BLaER1 treated with 17β-estradiol and CSF1 and Interleukin-3, amounts not matched to agents 10 nM and 100 nM (cell line): ENCODE data around the gene DGUOK.

Source experiments
- H3K27ac ChIP-seq, 11 experiments: shearing (Covaris generic); formaldehyde crosslinking; 2 replicates each; pipeline ENCODE4 v1.8.1; 2022
- H3K27me3 ChIP-seq, 11 experiments: shearing (Covaris generic); formaldehyde crosslinking; 2 replicates each; pipeline ENCODE4 v1.8.1; 2022
- H3K36me3 ChIP-seq, 11 experiments: shearing (Covaris generic); formaldehyde crosslinking; 2 replicates each; pipeline ENCODE4 v1.8.1; 2022
- H3K4me1 ChIP-seq, 10 experiments: shearing (Covaris generic); formaldehyde crosslinking; 2 replicates each; pipeline ENCODE4 v1.8.1; 2022
- H3K4me2 ChIP-seq, 11 experiments: shearing (Covaris generic); formaldehyde crosslinking; 2 replicates each; pipeline ENCODE4 v1.8.1; 2022
- H3K4me3 ChIP-seq, 10 experiments: shearing (Covaris generic); formaldehyde crosslinking; 2 replicates each; pipeline ENCODE4 v1.8.1; 2022
- H3K9ac ChIP-seq, 11 experiments: shearing (Covaris generic); formaldehyde crosslinking; 2 replicates each; pipeline ENCODE4 v1.8.1; 2022
- H3K9me3 ChIP-seq, 11 experiments: shearing (Covaris generic); formaldehyde crosslinking; replicated peaks in 1 of 11; 2 replicates each; pipeline ENCODE4 v1.8.1; 2022
- H4K20me1 ChIP-seq, 11 experiments: shearing (Covaris generic); formaldehyde crosslinking; 2 replicates each; pipeline ENCODE4 v1.8.1; 2022
- Cebpa-rat ChIP-seq, 11 experiments: shearing (Covaris generic); IDR thresholded peaks; 2 replicates each; pipeline ENCODE4 v1.8.1; 2022

Gene DGUOK

DNA sequence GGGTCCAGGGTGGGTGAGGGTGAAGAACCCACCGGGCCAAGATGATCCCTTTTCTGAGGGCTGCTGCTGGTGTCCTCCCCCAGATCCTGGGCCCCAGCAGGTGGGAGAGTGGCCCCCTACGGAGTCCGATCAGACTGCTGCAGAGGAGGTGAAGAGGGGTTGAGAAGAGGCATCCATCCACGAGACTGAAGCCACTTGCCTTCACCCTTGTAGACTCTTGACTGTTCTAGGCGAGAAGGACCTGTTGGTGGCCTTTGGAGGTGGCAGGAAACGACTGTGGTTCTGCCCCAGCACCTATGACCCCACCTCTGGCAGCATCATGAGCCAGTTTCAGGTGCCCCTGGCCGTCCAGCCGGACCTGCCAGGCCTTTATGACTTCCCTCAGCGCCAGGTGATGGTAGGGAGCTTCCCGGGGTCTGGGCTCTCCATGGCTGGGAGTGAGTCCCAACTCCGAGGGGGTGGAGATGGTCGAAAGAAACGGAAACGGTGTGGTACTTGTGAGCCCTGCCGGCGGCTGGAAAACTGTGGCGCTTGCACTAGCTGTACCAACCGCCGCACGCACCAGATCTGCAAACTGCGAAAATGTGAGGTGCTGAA is 59.5 kb downstream of the DGUOK start:
- Histone ChIP-seq H3K27me3 (no peaks in the 10 kb centered on the region), H3K4me1 (peaks cover 66 to 85% (median 80%) of the 10 kb centered on the region in 10 experiments), H3K9me3 (no peaks in the 10 kb centered on the region), H3K9ac (peak overlapping the region; percentile 92 to 99 (median 97)), H4K20me1 (peaks cover 50 to 61% (median 53%) of the 10 kb centered on the region in 11 experiments), H3K4me3 (peak overlapping the region; percentile 71 to 83 (median 76)), H3K36me3 (peaks cover 48 to 54% (median 52%) of the 10 kb centered on the region in 11 experiments), H3K27ac (peak overlapping the region; percentile 93 to 99 (median 98); a peak in 21 of 22 replicates), H3K4me2 (peak overlapping the region; percentile 90 to 100 (median 98))
- TF ChIP-seq Cebpa-rat (IDR thresholded peaks at IDR 0.05): no peak

DNA sequence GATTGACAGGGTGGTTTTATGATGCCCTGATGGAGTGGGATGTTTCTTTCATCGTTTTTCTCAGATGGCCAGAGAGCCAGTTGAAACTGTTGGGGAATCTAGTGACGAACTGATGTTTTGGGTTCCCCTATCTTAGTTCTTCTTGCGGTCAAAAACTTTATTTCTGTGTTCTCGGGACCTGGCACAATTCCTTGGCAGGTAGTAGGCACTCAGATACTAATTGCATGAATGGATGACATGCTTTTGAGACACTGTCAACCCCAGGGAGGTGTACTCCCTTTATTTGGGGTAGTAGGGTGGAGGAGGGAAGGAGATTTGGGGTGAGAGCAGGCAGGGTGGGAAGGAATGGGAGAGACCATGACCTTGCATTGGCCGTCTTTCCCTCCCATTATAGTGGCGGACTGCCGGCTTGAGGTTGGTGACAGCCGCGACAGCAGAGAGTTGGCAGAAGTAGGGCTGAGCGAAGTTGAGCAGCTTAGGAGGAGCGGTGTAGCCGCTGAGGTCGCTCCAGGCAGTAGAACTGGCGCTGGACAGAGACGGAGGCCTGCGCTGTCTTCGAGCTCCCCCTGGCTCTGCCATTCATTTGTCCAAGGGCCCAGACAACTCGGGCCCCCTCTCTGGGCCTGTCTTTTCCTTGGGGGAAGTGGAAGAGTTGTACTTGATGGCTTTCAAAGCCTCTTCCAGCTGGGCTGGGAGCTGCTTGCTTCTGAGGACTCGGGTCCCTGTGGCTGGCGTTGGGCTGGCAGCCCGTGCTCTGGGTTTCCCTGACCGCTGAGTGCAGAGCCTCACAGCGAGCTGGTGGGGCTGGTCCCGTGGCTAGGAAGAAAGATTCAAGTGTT is 60.6 kb downstream of the DGUOK start:
- Histone ChIP-seq H3K27me3 (no peaks in the 10 kb centered on the region), H4K20me1 (peaks cover 62 to 71% (median 64%) of the 10 kb centered on the region in 11 experiments), H3K4me2 (peak overlapping the region; percentile 90 to 100 (median 98)), H3K27ac (peak overlapping the region in 10 of 11 experiments; percentile 1 to 98 (median 16); a peak in 14 of 22 replicates), H3K4me1 (peaks cover 66 to 85% (median 80%) of the 10 kb centered on the region in 10 experiments), H3K36me3 (peaks cover 54 to 66% (median 63%) of the 10 kb centered on the region in 11 experiments), H3K9me3 (no peaks in the 10 kb centered on the region), H3K9ac (peak overlapping the region; percentile 92 to 99 (median 97)), H3K4me3 (peak overlapping the region; percentile 71 to 83 (median 76))
- no peak for TF ChIP-seq Cebpa-rat (IDR thresholded peaks at IDR 0.05)

DNA sequence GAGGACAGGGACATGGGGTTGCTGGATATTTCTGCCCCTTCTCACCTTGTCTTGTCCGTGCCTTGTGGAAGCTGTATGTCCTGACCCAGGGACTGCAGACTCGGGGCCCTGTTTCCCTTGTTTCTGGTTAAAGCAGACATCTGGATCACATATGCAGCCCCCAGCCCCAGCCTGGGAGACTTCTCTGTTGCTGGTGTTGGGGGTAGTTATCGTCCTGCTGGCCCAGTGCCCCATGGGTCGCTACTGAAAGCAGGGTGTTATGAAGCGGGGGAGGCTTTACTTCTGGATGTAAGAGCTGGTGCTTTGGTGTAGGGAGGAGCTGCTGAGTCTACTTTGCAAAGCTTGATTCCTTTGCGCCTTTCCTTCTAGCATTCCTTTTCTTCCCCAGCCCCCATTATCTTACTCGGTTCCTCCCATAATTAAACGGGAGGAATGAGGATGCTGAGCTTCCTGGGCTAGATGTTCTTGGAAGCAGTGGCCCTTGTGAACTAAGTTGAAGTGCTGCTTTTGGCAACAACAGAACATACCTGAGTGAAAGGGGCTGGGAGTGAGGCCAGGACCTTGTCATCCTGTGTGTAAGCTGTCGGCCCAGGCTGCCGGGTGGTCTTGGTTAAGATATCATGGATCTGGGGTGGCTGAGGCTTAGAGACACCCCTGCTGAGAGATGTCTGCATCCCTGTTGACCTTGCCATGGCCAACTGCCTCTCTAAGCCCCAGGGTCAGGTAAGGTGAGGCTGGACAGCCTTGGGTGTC is 61.4 kb downstream of the DGUOK start:
- TF ChIP-seq Cebpa-rat (IDR thresholded peaks at IDR 0.05): no peak
- Histone ChIP-seq H3K4me2 (peak overlapping the region; percentile 90 to 100 (median 98)), H3K9ac (peak overlapping the region; percentile 92 to 99 (median 97)), H3K27ac (peak overlapping the region in 10 of 11 experiments; percentile 1 to 98 (median 12); a peak in 10 of 22 replicates), H3K4me1 (peaks cover 66 to 85% (median 80%) of the 10 kb centered on the region in 10 experiments), H4K20me1 (peaks cover 70 to 77% (median 72%) of the 10 kb centered on the region in 11 experiments), H3K9me3 (no peaks in the 10 kb centered on the region), H3K4me3 (peak overlapping the region; percentile 71 to 83 (median 76)), H3K27me3 (no peaks in the 10 kb centered on the region), H3K36me3 (peaks cover 62 to 74% (median 71%) of the 10 kb centered on the region in 11 experiments)

- peaks cover 83 to 92% (median 88%) of the 10 kb centered on the region in 10 experiments for H3K4me1 ChIP-seq
- H3K9ac ChIP-seq: no peak overlapping the region
- no peaks in the 10 kb centered on the region for H3K27me3 ChIP-seq
- H3K9me3 ChIP-seq: no peaks in the 10 kb centered on the region
- peak overlapping the region; percentile 90 to 100 (median 98); a peak in 21 of 22 replicates for H3K4me2 ChIP-seq
- H4K20me1 ChIP-seq: peaks cover 88 to 95% (median 91%) of the 10 kb centered on the region in 11 experiments
- TF ChIP-seq Cebpa-rat (IDR thresholded peaks at IDR 0.05): no peak
- peak overlapping the region in 1 of 10 experiments; percentile 72; a peak in 1 of 20 replicates for H3K4me3 ChIP-seq
- H3K27ac ChIP-seq: no peak overlapping the region
- H3K36me3 ChIP-seq: peaks cover 66 to 92% (median 85%) of the 10 kb centered on the region in 11 experiments
These were observed 63.3 kb downstream of the DGUOK start for GRCh38 chr2:73989972-73990371.

DNA sequence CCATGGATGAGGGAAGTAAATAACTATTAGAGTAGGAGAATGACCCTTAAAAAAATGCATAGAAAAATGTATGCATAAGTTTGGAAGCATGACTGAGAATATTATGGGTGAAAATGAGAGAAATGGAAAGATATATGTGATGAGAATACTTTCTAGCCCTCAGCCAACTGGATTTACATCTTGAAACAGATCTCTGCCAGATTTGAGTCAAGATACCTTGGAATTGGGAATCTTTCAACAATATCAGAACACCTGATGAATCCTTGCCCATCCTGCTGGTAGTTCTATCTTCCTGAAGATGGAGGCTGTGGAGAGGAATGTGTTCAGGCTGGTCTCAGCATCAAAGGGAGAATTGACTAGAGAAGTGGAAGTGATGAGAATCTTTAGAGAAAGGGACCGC is 63.9 kb downstream of the DGUOK start:
- no peaks in the 10 kb centered on the region for H3K27me3 ChIP-seq
- no peak overlapping the region for H3K27ac ChIP-seq
- no peaks in the 10 kb centered on the region for H3K9me3 ChIP-seq
- H3K4me2 ChIP-seq: peak overlapping the region; percentile 90 to 100 (median 98); a peak in 15 of 22 replicates
- TF ChIP-seq Cebpa-rat (IDR thresholded peaks at IDR 0.05): no peak
- H3K4me1 ChIP-seq: peaks cover 88 to 97% (median 93%) of the 10 kb centered on the region in 10 experiments
- H4K20me1 ChIP-seq: peaks cover 94 to 100% (median 96%) of the 10 kb centered on the region in 11 experiments
- peaks cover 66 to 98% (median 91%) of the 10 kb centered on the region in 11 experiments for H3K36me3 ChIP-seq
- no peak overlapping the region for H3K9ac ChIP-seq
- no peak overlapping the region; a peak in 1 of 20 replicates for H3K4me3 ChIP-seq

GRCh38 chr2:73992036-73992435 is 65.4 kb downstream of the DGUOK start:
- H3K9me3 ChIP-seq: no peaks in the 10 kb centered on the region
- no peak overlapping the region for H3K4me3 ChIP-seq
- H3K36me3 ChIP-seq: peaks cover 55 to 100% (median 93%) of the 10 kb centered on the region in 11 experiments
- no peak overlapping the region for H3K27ac ChIP-seq
- no peaks in the 10 kb centered on the region for H3K27me3 ChIP-seq
- peaks cover 100% of the 10 kb centered on the region in 11 experiments for H4K20me1 ChIP-seq
- TF ChIP-seq Cebpa-rat (IDR thresholded peaks at IDR 0.05): no peak
- H3K9ac ChIP-seq: no peak overlapping the region
- H3K4me1 ChIP-seq: peaks cover 90 to 100% (median 95%) of the 10 kb centered on the region in 10 experiments
- peak overlapping the region; percentile 0 to 100 (median 56); a peak in 18 of 22 replicates for H3K4me2 ChIP-seq

DNA sequence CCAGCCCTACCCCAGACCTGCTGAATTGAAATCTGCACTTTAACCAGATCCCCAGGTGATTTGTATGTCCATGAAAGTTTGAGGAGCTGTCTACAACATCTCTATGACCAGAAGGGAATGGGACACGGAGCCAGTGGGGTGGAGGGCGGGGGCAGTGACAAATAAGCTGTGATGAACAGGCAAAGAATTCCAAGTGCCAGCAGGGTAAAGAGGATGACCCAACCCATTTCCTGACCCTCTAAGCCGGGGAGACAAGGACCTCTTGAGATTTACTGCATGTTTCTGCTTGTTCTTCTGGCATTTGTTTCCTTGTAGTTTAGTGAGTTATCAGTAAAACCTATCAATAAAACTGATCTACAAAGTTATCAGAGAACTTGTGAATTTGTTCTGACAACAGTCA is 66.7 kb downstream of the DGUOK start:
- Histone ChIP-seq H3K9ac (peak overlapping the region in 2 of 11 experiments; percentile 12 to 28; a peak in 1 of 22 replicates), H3K27me3 (no peaks in the 10 kb centered on the region), H3K4me3 (no peak overlapping the region; a peak in 1 of 20 replicates), H4K20me1 (peaks cover 100% of the 10 kb centered on the region in 11 experiments), H3K27ac (no peak overlapping the region), H3K9me3 (no peaks in the 10 kb centered on the region), H3K4me2 (peak overlapping the region; percentile 25 to 100 (median 64)), H3K4me1 (peaks cover 90 to 100% (median 97%) of the 10 kb centered on the region in 10 experiments), H3K36me3 (peaks cover 52 to 99% (median 92%) of the 10 kb centered on the region in 11 experiments)
- no peak for TF ChIP-seq Cebpa-rat (IDR thresholded peaks at IDR 0.05)

- Histone ChIP-seq H3K4me3 (no peak overlapping the region), H4K20me1 (peaks cover 100% of the 10 kb centered on the region in 11 experiments), H3K9ac (peak overlapping the region in 1 of 11 experiments; percentile 28; a peak in 1 of 22 replicates), H3K36me3 (peaks cover 52 to 99% (median 93%) of the 10 kb centered on the region in 11 experiments), H3K9me3 (no peaks in the 10 kb centered on the region), H3K4me1 (peaks cover 90 to 100% (median 97%) of the 10 kb centered on the region in 10 experiments), H3K27ac (no peak overlapping the region), H3K4me2 (peak overlapping the region; percentile 25 to 100 (median 64); a peak in 21 of 22 replicates), H3K27me3 (no peaks in the 10 kb centered on the region)
- TF ChIP-seq Cebpa-rat (IDR thresholded peaks at IDR 0.05): no peak
These were observed 67.1 kb downstream of the DGUOK start for GRCh38 chr2:73993778-73994177.
